ENCODE measurements around the gene BST2.

Gene BST2

GRCh38 chr19:17448131-17448967, 42.9 kb upstream of the BST2 start, which contains the start of gene TMEM221:
Gene TMEM221, minus strand, starts transcription at chr19:17448668. Its CDS starts 206 bp downstream, at chr19:17448462.
- Histone ChIP-seq H3K36me3 (replicated peaks; ENCODE audit: low read depth, low read length) (no peaks in the 10 kb centered on the region), H3K27me3 (ENCODE audit: low read depth, low read length) (peaks cover 6% of the 10 kb centered on the region; the same call in 1 of the 2 replicates), H3K79me2 (ENCODE audit: low read length) (no peaks in the 10 kb centered on the region), H3K9me3 (ENCODE audit: insufficient read depth, low read length) (no peaks in the 10 kb centered on the region), H3K9ac (ENCODE audit: low read length) (no peak within 1 kb of the TSS), H2AFZ (ENCODE audit: low read depth, low read length) (no peak within 1 kb of the TSS), H3K4me2 (ENCODE audit: low read length) (no peak within 1 kb of the TSS), H3K27ac (ENCODE audit: low read length) (no peak within 1 kb of the TSS), H3K4me1 (ENCODE audit: low read length) (peaks cover 3% of the 10 kb centered on the region; the same call in 1 of the 2 replicates), H4K20me1 (ENCODE audit: insufficient read depth, low read length) (no peaks in the 10 kb centered on the region), H3K4me3 (ENCODE audit: low read length) (no peak within 1 kb of the TSS)
- TF ChIP-seq CTCF (IDR thresholded peaks at IDR 0.05; ENCODE audit: low read depth, low read length) (no peak), EZH2phosphoT487 (IDR thresholded peaks at IDR 0.05; ENCODE audit: low read depth) (no peak)

- Histone ChIP-seq H3K79me2 (ENCODE audit: low read length) (no peaks in the 10 kb centered on the region), H2AFZ (ENCODE audit: low read depth, low read length) (no peak overlapping the region), H3K9me3 (ENCODE audit: insufficient read depth, low read length) (no peaks in the 10 kb centered on the region), H3K4me3 (ENCODE audit: low read length) (no peak overlapping the region), H3K4me1 (ENCODE audit: low read length) (no peaks in the 10 kb centered on the region), H3K27me3 (ENCODE audit: low read depth, low read length) (peaks cover 6% of the 10 kb centered on the region; the same call in 1 of the 2 replicates), H3K36me3 (replicated peaks; ENCODE audit: low read depth, low read length) (no peaks in the 10 kb centered on the region), H3K9ac (ENCODE audit: low read length) (no peak overlapping the region), H4K20me1 (ENCODE audit: insufficient read depth, low read length) (no peaks in the 10 kb centered on the region), H3K27ac (ENCODE audit: low read length) (no peak overlapping the region), H3K4me2 (ENCODE audit: low read length) (no peak overlapping the region)
- TF ChIP-seq EZH2phosphoT487 (IDR thresholded peaks at IDR 0.05; ENCODE audit: low read depth): no peak
- no peak for TF ChIP-seq CTCF (IDR thresholded peaks at IDR 0.05; ENCODE audit: low read depth, low read length)
Measured at GRCh38 chr19:17447704-17448130, 42.3 kb upstream of the BST2 start.

- no peak overlapping the region for H3K27ac ChIP-seq (ENCODE audit: low read length)
- H3K36me3 ChIP-seq (replicated peaks; ENCODE audit: low read depth, low read length): no peaks in the 10 kb centered on the region
- H4K20me1 ChIP-seq (ENCODE audit: insufficient read depth, low read length): no peaks in the 10 kb centered on the region
- no peak overlapping the region for H3K9ac ChIP-seq (ENCODE audit: low read length)
- TF ChIP-seq EZH2phosphoT487 (IDR thresholded peaks at IDR 0.05; ENCODE audit: low read depth) (no peak), CTCF (IDR thresholded peaks at IDR 0.05; ENCODE audit: low read depth, low read length) (no peak)
- no peak overlapping the region for H3K4me3 ChIP-seq (ENCODE audit: low read length)
- H3K4me2 ChIP-seq (ENCODE audit: low read length): no peak overlapping the region
- H3K4me1 ChIP-seq (ENCODE audit: low read length): no peaks in the 10 kb centered on the region
- peaks cover 6% of the 10 kb centered on the region; the same call in 1 of the 2 replicates for H3K27me3 ChIP-seq (ENCODE audit: low read depth, low read length)
- H3K9me3 ChIP-seq (ENCODE audit: insufficient read depth, low read length): no peaks in the 10 kb centered on the region
- no peaks in the 10 kb centered on the region for H3K79me2 ChIP-seq (ENCODE audit: low read length)
- no peak overlapping the region for H2AFZ ChIP-seq (ENCODE audit: low read depth, low read length)
Measured at GRCh38 chr19:17445526-17446165, 40.2 kb upstream of the BST2 start.

Data from OCI-LY3 (cell line).